Measurements from ENCODE around the gene MS4A18.

GRCh38 chr11:60753309-60753708 lies 28.8 kb downstream of the MS4A18 start:
- no peak for TF ChIP-seq CTCF (IDR thresholded peaks at IDR 0.05)
- no peak for TF ChIP-seq POLR2A (IDR thresholded peaks at IDR 0.05)
- no peak for TF ChIP-seq EP300 (IDR thresholded peaks at IDR 0.05)

Measured in ovary (tissue), 3 donors.